ENCODE measurements around the gene ZDHHC3.
A peak's percentile ranks its signal among the peaks of the same experiment; 100 is the strongest.

The ZDHHC3 gene

GRCh38 chr3:44918087-44918486 lies 57.9 kb downstream of the ZDHHC3 start:
- TF ChIP-seq CTCF (conservative IDR thresholded peaks at IDR 0.05; ENCODE audit: low read depth, low read length), result no peak
- Histone ChIP-seq H2AFZ (ENCODE audit: low read depth) (no peak overlapping the region), H3K4me2 (no peak overlapping the region), H3K27ac (no peak overlapping the region), H3K27me3 (ENCODE audit: insufficient read depth, low read depth) (no peaks in the 10 kb centered on the region), H3K4me1 (ENCODE audit: low read depth, poor library complexity, severe bottlenecking) (no peaks in the 10 kb centered on the region), H3K4me3 (IDR thresholded peaks at IDR 0.05; ENCODE audit: insufficient read depth, low read depth, low read length) (no peak overlapping the region), H3K9ac (no peak overlapping the region), H3K79me2 (ENCODE audit: insufficient read depth, low read depth) (no peaks in the 10 kb centered on the region), H4K20me1 (ENCODE audit: insufficient read depth) (no peaks in the 10 kb centered on the region), H3K36me3 (ENCODE audit: insufficient read depth) (no peaks in the 10 kb centered on the region)

GRCh38 chr3:44915702-44916438 lies 60.1 kb downstream of the ZDHHC3 start:
- H3K9ac ChIP-seq, result no peak overlapping the region
- no peak overlapping the region for H3K27ac ChIP-seq
- no peak overlapping the region for H2AFZ ChIP-seq (ENCODE audit: low read depth)
- no peaks in the 10 kb centered on the region for H3K79me2 ChIP-seq (ENCODE audit: insufficient read depth, low read depth)
- no peak overlapping the region for H3K4me3 ChIP-seq (IDR thresholded peaks at IDR 0.05; ENCODE audit: insufficient read depth, low read depth, low read length)
- H3K27me3 ChIP-seq (ENCODE audit: insufficient read depth, low read depth), result no peaks in the 10 kb centered on the region
- no peaks in the 10 kb centered on the region for H3K4me1 ChIP-seq (ENCODE audit: low read depth, poor library complexity, severe bottlenecking)
- no peaks in the 10 kb centered on the region for H4K20me1 ChIP-seq (ENCODE audit: insufficient read depth)
- no peak overlapping the region for H3K4me2 ChIP-seq
- H3K36me3 ChIP-seq (ENCODE audit: insufficient read depth), result no peaks in the 10 kb centered on the region
- TF ChIP-seq CTCF (conservative IDR thresholded peaks at IDR 0.05; ENCODE audit: low read depth, low read length), result no peak

GRCh38 chr3:44914936-44915335 lies 61.0 kb downstream of the ZDHHC3 start:
- H3K4me3 ChIP-seq (IDR thresholded peaks at IDR 0.05; ENCODE audit: insufficient read depth, low read depth, low read length), result no peak overlapping the region
- no peaks in the 10 kb centered on the region for H3K79me2 ChIP-seq (ENCODE audit: insufficient read depth, low read depth)
- H3K4me2 ChIP-seq, result no peak overlapping the region
- H3K36me3 ChIP-seq (ENCODE audit: insufficient read depth), result no peaks in the 10 kb centered on the region
- H3K27me3 ChIP-seq (ENCODE audit: insufficient read depth, low read depth), result no peaks in the 10 kb centered on the region
- no peaks in the 10 kb centered on the region for H3K4me1 ChIP-seq (ENCODE audit: low read depth, poor library complexity, severe bottlenecking)
- H3K27ac ChIP-seq, result no peak overlapping the region
- no peak for TF ChIP-seq CTCF (conservative IDR thresholded peaks at IDR 0.05; ENCODE audit: low read depth, low read length)
- H3K9ac ChIP-seq, result no peak overlapping the region
- no peak overlapping the region for H2AFZ ChIP-seq (ENCODE audit: low read depth)
- H4K20me1 ChIP-seq (ENCODE audit: insufficient read depth), result no peaks in the 10 kb centered on the region

- Histone ChIP-seq H3K4me1 (ENCODE audit: low read depth, poor library complexity, severe bottlenecking) (no peaks in the 10 kb centered on the region), H4K20me1 (ENCODE audit: insufficient read depth) (no peaks in the 10 kb centered on the region), H3K4me2 (no peak overlapping the region), H3K27me3 (ENCODE audit: insufficient read depth, low read depth) (no peaks in the 10 kb centered on the region), H3K36me3 (ENCODE audit: insufficient read depth) (no peaks in the 10 kb centered on the region), H2AFZ (ENCODE audit: low read depth) (no peak overlapping the region), H3K79me2 (ENCODE audit: insufficient read depth, low read depth) (no peaks in the 10 kb centered on the region), H3K4me3 (IDR thresholded peaks at IDR 0.05; ENCODE audit: insufficient read depth, low read depth, low read length) (no peak overlapping the region), H3K9ac (no peak overlapping the region), H3K27ac (no peak overlapping the region)
- TF ChIP-seq CTCF (conservative IDR thresholded peaks at IDR 0.05; ENCODE audit: low read depth, low read length), result peak; percentile 66
Measured at GRCh38 chr3:44913868-44914468, 62.0 kb downstream of the ZDHHC3 start.
